HG03045 (cell line): Measurements from ENCODE around the gene TACR2.

Source experiments
- ATAC-seq: cut with Tn5 transposase; IDR thresholded peaks from one replicate; pipeline ENCODE4 v1.9.1; 2021; ENCODE audit warnings: mild to moderate bottlenecking, moderate library complexity; ENCODE audit not compliant: unreplicated experiment

The TACR2 gene

GRCh38 chr10:69416695-69417094 lies at the start of gene TACR2:
TSS of gene TACR2 (minus strand) at chr10:69416918. CDS start at chr10:69416323, 595 bp downstream.
- no peak for ATAC-seq

- ATAC-seq = no peak
Observed at GRCh38 chr10:69466158-69466490, 49.4 kb upstream of the TACR2 start.

- ATAC-seq = no peak
Observed at GRCh38 chr10:69465457-69466157, 48.9 kb upstream of the TACR2 start.

GRCh38 chr10:69464801-69465401 lies 48.2 kb upstream of the TACR2 start:
- no peak for ATAC-seq

- ATAC-seq = no peak
Observed at GRCh38 chr10:69464401-69464800, 47.7 kb upstream of the TACR2 start.

- no peak for ATAC-seq
Observed at GRCh38 chr10:69463886-69464285, 47.2 kb upstream of the TACR2 start.

GRCh38 chr10:69461243-69462025 lies 44.7 kb upstream of the TACR2 start:
- ATAC-seq = no peak

- ATAC-seq = no peak
Observed at GRCh38 chr10:69460576-69461242, 44.0 kb upstream of the TACR2 start.

GRCh38 chr10:69459893-69460575 lies 43.3 kb upstream of the TACR2 start:
- no peak for ATAC-seq

- ATAC-seq = no peak
Observed at GRCh38 chr10:69459101-69459790, 42.5 kb upstream of the TACR2 start.

- no peak for ATAC-seq
Observed at GRCh38 chr10:69458430-69459100, 41.8 kb upstream of the TACR2 start.

- no peak for ATAC-seq
Observed at GRCh38 chr10:69457771-69458237, 41.1 kb upstream of the TACR2 start.

- no peak for ATAC-seq
Observed at GRCh38 chr10:69456880-69457693, 40.4 kb upstream of the TACR2 start.

- ATAC-seq = no peak
Observed at GRCh38 chr10:69455006-69455763, 38.5 kb upstream of the TACR2 start.

GRCh38 chr10:69453795-69454194 lies 37.1 kb upstream of the TACR2 start:
- no peak for ATAC-seq

GRCh38 chr10:69452676-69453415 lies 36.1 kb upstream of the TACR2 start:
- ATAC-seq = no peak

- no peak for ATAC-seq
Observed at GRCh38 chr10:69451784-69452251, 35.1 kb upstream of the TACR2 start.
